Measurements from ENCODE around the gene ZC3H8.

DNA sequence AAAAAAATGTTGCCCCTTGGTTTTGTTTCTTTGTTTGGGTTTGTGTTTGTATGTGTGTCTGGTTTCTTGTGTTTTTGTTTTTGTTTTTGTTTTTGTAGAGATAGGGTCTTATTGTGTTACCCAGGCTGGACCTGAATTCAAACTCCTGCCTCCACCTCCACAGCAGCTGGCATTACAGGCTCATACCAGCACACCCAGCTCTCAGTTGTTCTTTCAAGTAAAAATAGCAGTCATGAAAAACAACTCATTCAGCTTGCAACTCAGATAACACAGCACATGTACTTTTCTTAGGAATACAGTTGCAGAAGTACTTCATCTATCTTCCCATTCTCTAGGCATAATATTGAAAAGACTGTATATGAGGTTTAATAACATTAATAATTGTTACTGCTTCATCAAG, 37.0 kb downstream of the ZC3H8 start:
- TF ChIP-seq EZH2 (IDR thresholded peaks at IDR 0.05; ENCODE audit: borderline replicate concordance, low read length) = no peak
- TF ChIP-seq CTCF (IDR thresholded peaks at IDR 0.05; ENCODE audit: low read length) = no peak
